HG03097 (cell line): ENCODE results near the gene SUSD3.
"Not testable (repeated sequence)": the region's sequence is repeated elsewhere in the genome, so short reads cannot be mapped to it uniquely, and the experiment has no call there.

ENCODE experiments used
- ATAC-seq: cut with Tn5 transposase; IDR thresholded peaks from one replicate; pipeline ENCODE4 v1.9.1; 2021; ENCODE audit not compliant: unreplicated experiment, low FRiP score

Gene SUSD3

DNA sequence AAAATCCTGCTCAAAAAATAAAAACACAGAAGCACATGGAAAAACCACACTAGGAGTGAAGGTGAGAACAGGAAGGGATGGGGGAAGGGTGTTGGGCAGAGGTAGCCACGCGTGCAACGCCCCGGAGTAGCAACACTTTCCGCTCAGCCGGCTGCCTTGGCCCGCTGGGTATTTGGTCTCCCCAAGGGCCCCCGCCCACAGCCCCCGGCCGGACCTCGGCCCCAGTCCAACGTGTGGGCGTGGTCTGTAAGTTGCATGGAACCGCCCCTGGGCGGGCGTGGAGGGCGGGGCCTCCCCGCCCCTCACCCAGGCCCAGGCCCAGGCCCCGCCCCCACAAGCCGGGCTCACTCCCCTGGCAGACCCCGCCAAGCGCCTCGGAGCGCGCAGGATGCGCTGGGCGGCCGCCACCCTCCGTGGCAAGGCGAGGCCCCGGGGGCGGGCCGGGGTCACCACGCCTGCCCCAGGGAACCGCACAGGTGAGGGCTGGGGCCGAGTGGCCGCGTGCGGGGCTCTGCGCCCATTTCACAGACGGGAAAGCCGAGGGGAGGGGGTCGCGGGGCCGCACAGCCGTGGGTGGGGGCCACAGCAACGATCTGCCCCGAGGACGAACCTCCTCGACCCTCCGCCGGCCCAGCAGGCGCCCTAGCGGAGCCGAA lies at the start of gene SUSD3:
Gene SUSD3 (plus strand): TSS at position 347 of the 656 bp plus-strand sequence. CDS start 42 bp downstream, at position 389.
- ATAC-seq: peak; percentile 60

GRCh38 chr9:93009337-93010015 lies 49.0 kb upstream of the SUSD3 start:
- no peak for ATAC-seq

- no peak for ATAC-seq
Observed at GRCh38 chr9:93010056-93010455, 48.4 kb upstream of the SUSD3 start.

DNA sequence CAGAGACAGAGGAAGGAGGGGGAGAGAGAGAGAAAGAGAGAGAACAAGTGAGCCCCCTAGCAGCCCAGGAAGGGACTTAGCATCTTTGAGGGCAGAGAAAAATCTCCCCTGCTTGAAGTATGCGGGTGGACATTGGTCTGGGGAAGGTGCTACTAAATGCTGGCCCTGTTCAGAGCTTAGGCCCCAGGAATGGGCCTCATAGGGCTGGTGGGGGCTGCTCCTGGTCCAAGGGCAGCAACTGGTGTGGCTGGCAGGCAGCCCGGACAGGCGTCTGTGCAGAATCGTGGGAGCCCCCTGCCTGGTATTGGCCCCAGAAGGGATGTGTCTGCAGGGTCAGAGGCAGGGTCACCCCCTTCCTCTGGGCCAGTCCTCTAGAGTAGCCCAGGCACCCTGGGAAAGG lies 47.8 kb upstream of the SUSD3 start:
- no peak for ATAC-seq

- no peak for ATAC-seq
Observed at GRCh38 chr9:93011114-93011513, 47.4 kb upstream of the SUSD3 start.

GRCh38 chr9:93012963-93013855 lies 45.3 kb upstream of the SUSD3 start:
- ATAC-seq: no peak

DNA sequence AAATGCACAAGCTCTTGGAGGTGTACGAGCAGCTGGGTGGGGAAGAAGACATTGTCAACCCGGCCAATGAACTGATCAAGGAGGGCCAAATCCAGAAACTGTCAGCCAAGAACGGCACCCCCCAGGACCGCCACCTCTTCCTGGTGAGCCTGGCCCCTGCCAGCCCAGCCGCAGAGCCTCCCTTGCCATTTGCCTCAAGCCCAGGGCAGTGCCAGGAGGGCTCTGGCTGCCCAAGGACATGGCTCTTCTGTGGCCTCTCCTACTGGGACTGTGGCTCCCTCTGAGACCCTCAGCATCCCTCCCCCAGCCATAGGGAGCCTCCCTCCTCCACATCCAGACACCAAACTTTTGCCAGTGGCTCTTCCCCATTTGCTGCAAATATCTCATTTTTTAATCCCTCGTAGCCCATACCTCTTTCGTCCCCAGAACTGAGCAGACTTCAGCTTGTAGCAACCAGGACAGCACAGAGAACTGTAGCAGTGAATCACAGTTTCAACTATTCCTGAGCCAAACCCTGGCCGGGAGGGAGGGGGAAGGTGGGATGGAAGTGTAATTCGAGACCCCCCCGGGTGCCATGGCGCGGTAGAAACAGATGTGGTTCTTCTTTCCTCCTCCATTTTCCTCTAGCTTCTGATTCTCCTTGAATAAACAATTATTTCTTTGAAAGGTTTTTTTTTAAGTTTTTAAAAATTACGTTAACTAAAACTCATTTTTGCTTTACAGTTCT lies 44.5 kb upstream of the SUSD3 start:
- ATAC-seq: no peak

GRCh38 chr9:93015190-93015589 lies 43.3 kb upstream of the SUSD3 start:
- not testable (repeated sequence) for ATAC-seq

DNA sequence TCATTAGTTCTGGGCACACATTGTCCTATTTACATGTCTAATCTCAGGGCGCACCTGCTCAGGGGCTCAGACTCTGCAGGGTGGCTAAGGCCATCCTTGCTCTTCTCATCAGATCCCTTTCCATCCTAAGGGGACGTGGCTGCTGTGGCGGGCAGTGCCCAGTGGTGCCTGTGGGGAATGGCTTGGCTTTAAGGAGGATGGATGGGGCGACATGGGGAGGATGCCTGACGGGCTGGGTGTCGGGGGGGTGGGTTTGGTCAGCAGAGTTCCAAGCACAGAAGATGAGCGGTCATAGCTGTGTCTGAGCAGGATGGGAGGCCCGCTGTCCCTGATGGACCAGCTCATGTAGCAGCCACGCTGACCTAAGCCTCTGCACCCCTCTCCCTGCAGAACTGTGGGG lies 40.9 kb upstream of the SUSD3 start:
- ATAC-seq: no peak

GRCh38 chr9:93020151-93020550 lies 38.4 kb upstream of the SUSD3 start:
- no peak for ATAC-seq

DNA sequence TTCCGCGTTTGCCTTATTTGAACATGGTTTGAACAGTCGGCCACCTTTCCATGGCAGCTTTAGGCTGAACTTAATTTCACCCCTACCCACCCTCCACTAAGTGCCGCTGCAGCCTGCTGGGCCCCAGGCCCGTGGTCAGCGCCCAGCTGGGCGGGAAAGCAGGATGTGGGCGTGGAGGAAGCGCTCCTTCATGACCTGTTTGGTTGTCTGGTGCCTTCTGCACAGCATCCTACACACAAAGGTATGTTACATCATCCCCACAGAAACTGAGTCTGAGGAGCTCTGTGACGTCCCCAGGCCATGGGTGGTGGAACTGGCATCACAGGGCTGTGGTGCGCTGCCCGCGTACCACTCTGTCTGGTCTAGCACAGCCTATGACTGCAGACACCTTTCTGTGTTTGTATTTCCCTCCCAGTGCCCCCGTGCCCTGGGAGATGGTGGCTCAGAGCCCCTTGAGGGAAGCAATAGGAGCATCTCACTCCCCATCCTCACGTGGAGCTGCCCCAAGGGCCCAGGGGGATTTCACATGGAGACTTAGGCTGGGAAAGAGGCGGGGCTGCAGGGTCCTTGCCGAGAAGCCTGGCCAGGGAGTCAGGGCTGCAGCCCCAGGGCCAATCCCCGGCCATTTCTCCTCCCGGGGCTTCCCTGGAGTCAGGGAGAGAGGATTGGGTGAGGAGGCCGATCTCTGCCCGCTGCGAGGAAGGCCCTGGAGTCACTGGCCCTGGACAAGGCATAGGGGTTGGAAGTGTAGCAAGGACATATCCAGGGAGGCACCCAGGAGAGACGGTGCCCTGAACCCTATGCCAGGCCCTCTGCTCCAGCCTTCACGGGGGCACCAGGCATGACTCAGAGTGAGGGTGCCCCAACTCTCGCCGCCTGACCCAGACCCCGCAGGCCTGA lies 37.5 kb upstream of the SUSD3 start:
- no peak for ATAC-seq

DNA sequence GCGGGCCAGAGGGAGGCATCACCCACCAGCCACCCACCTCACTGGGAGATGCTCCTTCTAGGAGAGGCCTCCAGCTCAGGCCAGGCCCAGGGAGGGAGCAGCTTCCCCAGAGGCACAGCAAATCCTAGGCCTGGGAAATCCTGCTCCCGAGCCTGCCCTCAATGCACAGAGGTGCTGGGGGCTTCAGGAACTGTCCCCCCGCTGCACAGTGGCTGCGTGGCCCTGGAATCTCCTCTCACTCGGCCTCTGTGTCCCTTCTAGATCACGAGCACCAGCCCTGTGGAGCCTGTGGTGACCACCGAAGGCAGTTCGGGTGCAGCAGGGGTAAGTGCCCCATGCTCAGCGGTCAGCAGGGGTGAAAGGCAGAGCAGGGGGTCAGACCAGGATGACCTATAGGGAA lies 36.4 kb upstream of the SUSD3 start:
- ATAC-seq: no peak

- no peak for ATAC-seq
Observed at GRCh38 chr9:93022721-93023520, 35.6 kb upstream of the SUSD3 start.

GRCh38 chr9:93023521-93023815 lies 35.0 kb upstream of the SUSD3 start:
- no peak for ATAC-seq

- ATAC-seq: no peak
Observed at GRCh38 chr9:93024646-93024910, 33.9 kb upstream of the SUSD3 start.

DNA sequence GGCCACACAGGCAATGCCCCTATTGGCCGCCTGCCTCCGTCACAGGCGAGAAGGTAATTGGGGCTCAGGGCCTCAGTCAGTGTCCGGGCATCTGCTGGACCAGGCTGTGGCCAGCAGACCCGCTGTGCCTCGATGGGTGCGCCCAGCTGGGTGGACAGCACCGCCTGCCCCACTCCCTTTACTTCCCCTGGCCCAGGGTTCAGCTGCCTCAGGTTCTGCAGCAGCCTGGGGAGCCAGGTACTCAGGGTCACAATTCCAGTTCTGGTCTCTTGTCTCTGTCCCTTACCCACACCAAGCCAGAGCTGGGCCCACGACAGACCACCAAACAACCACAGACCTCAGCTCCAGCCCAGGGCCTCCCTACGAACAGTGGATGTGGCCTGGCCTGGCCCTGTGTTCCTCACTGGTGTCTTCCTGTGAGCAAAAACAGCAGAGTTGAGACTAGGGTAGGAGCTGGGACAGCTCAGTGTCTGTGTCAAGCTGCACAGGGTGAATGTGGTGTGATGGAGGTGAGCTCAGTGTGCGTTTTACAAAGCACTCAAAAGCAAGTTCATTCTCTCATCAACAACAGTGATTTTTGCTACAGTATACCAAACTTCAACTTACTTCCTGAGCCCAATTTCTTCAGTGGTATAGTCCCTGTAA lies 33.4 kb upstream of the SUSD3 start:
- ATAC-seq: no peak

- ATAC-seq: no peak
Observed at GRCh38 chr9:93025736-93026135, 32.8 kb upstream of the SUSD3 start.

- no peak for ATAC-seq
Observed at GRCh38 chr9:93026640-93027039, 31.9 kb upstream of the SUSD3 start.

DNA sequence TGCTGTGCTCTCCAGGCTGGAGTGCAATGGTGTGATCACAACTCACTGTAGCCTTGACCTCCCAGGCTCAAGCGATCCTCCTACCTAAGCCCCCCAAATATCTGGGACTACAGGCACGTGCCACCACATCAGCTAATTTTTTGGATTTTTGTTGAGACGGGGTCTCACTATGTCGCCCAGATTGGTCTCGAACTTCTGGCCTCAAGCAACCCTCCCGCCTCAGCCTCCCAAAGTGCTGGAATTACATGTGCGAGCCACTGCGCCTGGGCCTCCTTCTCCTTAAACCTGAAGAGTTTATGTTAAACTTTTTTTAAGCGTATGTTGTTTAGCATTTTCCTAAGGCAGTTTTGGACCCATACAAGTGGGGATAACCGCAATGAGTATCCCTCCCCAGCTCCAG lies 30.8 kb upstream of the SUSD3 start:
- no peak for ATAC-seq
